Measurements from ENCODE around the gene ASB12.
A peak's percentile ranks its signal among the peaks of the same experiment; 100 is the strongest.
"Not testable (repeated sequence)": the region's sequence is repeated elsewhere in the genome, so short reads cannot be mapped to it uniquely, and the experiment has no call there.

Gene ASB12

GRCh38 chrX:64230123-64230970, at the start of gene ASB12:
Gene ASB12, minus strand, starts transcription at chrX:64230607. Its CDS starts 4,957 bp downstream, at chrX:64225650.
- no peak for DNase-seq (ENCODE audit: low spot score)

- no peak for DNase-seq (ENCODE audit: low spot score)
Measured at GRCh38 chrX:64265265-64265664, 34.9 kb upstream of the ASB12 start.

- DNase-seq (ENCODE audit: low spot score): no peak
Measured at GRCh38 chrX:64229154-64229553, 1.3 kb downstream of the ASB12 start.

GRCh38 chrX:64218023-64218422, 12.4 kb downstream of the ASB12 start:
- DNase-seq (ENCODE audit: low spot score): no peak

- DNase-seq (ENCODE audit: low spot score): not testable (repeated sequence)
Measured at GRCh38 chrX:64213989-64214388, 16.4 kb downstream of the ASB12 start.

GRCh38 chrX:64206556-64207162, 23.7 kb downstream of the ASB12 start:
- DNase-seq (ENCODE audit: low spot score): no peak

GRCh38 chrX:64205735-64206501, 24.5 kb downstream of the ASB12 start:
- peak; percentile 89 for DNase-seq (ENCODE audit: low spot score)

- no peak for DNase-seq (ENCODE audit: low spot score)
Measured at GRCh38 chrX:64205441-64205734, 25.0 kb downstream of the ASB12 start, which contains the start of gene AMER1. Gene AMER1, minus strand, starts transcription at chrX:64205708. Its CDS starts 12,422 bp downstream, at chrX:64193286.

- peak; percentile 53 for DNase-seq (ENCODE audit: low spot score)
Measured at GRCh38 chrX:64204701-64205440, 25.5 kb downstream of the ASB12 start.

- peak; percentile 52 for DNase-seq (ENCODE audit: low spot score)
Measured at GRCh38 chrX:64204252-64204651, 26.2 kb downstream of the ASB12 start.

- no peak for DNase-seq (ENCODE audit: low spot score)
Measured at GRCh38 chrX:64202808-64203325, 27.5 kb downstream of the ASB12 start.

- DNase-seq (ENCODE audit: low spot score): no peak
Measured at GRCh38 chrX:64198036-64198435, 32.4 kb downstream of the ASB12 start.

GRCh38 chrX:64196606-64197005, 33.8 kb downstream of the ASB12 start:
- no peak for DNase-seq (ENCODE audit: low spot score)

- no peak for DNase-seq (ENCODE audit: low spot score)
Measured at GRCh38 chrX:64195862-64196261, 34.5 kb downstream of the ASB12 start.

GRCh38 chrX:64192673-64193072, 37.7 kb downstream of the ASB12 start:
- DNase-seq (ENCODE audit: low spot score): no peak

GRCh38 chrX:64192040-64192439, 38.4 kb downstream of the ASB12 start:
- no peak for DNase-seq (ENCODE audit: low spot score)

GRCh38 chrX:64191281-64192010, 39.0 kb downstream of the ASB12 start:
- no peak for DNase-seq (ENCODE audit: low spot score)

GRCh38 chrX:64190136-64190740, 40.2 kb downstream of the ASB12 start:
- DNase-seq (ENCODE audit: low spot score): no peak

GRCh38 chrX:64188901-64189300, 41.5 kb downstream of the ASB12 start:
- no peak for DNase-seq (ENCODE audit: low spot score)

- DNase-seq (ENCODE audit: low spot score): no peak
Measured at GRCh38 chrX:64187762-64188150, 42.7 kb downstream of the ASB12 start.

All from ecto neural progenitor cell (in vitro differentiated cells).